AML-193 (cell line): ENCODE data around the gene BBC3.
A peak's percentile ranks its signal among the peaks of the same experiment; 100 is the strongest.
"Not testable (repeated sequence)": the region's sequence is repeated elsewhere in the genome, so short reads cannot be mapped to it uniquely, and the experiment has no call there.

ENCODE experiments used
- DNase-seq, 2 experiments: peaks; one replicate each; lab custom pipeline; 2025; lab: John Stamatoyannopoulos, UW

The BBC3 gene, protein sequence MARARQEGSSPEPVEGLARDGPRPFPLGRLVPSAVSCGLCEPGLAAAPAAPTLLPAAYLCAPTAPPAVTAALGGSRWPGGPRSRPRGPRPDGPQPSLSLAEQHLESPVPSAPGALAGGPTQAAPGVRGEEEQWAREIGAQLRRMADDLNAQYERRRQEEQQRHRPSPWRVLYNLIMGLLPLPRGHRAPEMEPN

DNA sequence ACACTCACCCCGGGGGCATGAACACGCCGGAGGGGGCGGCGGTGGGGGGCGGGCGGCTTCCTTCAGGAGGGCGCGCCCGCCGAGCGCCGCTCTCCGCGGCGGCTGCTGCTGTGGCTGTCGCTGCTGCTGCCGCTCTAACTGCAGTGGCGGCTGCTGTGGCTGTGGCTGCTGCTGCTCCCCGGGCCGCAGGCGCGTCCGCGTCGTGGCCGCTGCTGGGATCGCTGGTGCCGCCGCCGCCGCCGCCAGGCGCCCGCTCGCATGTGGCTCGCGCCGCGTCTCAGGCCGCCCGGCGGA is at the start of gene BBC3:
Gene BBC3, minus strand, starts transcription at position 279 of the 294 bp plus-strand sequence. CDS start 2,768 bp downstream, outside the sequence.
- no peak for DNase-seq

DNA sequence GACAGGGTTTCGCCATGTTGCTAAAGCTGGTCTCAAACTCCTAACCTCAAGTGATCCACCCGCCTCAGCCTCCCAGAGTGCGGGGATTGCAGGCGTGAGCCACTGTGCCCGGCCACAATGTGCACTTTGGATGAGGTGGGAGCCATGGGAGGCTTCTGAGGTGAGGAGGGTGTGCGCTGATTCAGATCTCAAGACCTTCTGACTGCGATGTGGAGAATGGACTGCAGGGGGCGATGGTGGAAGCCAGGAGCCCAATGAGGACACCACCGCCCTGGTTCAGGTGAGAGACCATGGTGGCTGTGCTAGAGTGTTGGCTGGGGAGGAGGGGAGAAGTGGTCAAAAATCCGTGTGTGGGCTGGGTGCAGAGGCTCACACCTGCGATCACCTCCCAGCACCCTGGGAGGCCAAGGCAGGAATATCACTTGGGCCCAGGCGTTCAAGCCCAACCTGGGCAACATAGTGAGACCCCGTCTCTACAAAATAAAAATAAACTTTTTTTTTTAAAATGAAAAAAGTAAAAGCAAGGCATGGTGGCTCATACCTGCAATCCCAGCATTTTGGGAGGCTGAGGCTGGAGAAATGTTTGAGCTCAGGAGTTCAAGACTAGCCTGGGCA is 49.3 kb upstream of the BBC3 start:
- DNase-seq: no peak

DNA sequence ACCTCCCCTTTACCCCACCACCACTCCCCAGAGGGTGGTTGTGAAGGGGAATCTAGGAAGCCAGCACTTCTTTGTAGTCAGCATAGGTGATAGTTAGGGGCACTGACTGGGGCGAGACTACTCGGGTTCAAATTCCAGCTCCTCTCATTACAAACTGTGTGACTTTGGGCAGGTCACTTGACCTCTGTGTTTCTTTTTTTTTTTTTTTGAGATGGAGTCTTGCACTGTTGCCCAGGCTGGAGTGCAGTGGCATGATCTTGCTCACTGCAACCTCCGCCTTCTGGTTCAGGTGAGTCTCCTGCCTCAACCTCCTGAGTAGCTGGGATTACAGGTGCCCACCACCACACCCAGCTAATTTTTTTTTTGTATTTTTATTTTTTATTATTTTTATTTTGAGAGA is 45.5 kb upstream of the BBC3 start:
- not testable (repeated sequence) for DNase-seq

DNA sequence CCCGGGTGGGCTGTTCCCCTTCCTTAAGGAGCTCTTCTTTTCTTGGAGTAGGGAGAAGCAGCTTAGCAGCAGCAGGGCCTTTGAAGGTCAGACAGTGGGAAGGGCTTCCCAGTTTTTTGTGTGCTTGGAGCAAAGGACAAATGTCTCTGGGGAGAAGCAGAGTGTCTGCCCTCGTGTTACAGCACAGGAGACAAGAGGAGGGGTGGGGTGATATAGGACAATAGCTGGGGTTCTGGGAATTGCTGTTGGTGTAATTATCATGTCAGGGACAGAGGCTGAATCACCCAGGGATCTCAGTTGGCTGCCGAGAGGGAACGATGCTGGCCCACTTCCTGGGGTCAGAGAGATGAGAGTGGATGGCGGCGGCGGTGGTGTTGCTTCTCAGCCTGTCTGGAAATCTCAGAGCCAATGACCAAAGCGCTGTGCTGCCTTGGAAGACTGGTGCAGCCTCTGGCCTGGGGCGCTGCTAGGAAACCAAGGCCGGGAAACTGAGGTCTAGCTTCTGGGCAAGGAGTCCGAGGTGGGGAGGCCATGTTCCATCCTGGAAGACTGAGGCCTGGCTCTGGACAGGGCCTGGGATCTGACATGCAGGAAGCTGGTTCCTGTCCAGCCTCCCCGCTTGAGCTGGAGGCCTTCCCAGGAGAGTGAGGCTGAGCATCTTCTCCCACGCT is 44.9 kb upstream of the BBC3 start:
- no peak for DNase-seq

DNA sequence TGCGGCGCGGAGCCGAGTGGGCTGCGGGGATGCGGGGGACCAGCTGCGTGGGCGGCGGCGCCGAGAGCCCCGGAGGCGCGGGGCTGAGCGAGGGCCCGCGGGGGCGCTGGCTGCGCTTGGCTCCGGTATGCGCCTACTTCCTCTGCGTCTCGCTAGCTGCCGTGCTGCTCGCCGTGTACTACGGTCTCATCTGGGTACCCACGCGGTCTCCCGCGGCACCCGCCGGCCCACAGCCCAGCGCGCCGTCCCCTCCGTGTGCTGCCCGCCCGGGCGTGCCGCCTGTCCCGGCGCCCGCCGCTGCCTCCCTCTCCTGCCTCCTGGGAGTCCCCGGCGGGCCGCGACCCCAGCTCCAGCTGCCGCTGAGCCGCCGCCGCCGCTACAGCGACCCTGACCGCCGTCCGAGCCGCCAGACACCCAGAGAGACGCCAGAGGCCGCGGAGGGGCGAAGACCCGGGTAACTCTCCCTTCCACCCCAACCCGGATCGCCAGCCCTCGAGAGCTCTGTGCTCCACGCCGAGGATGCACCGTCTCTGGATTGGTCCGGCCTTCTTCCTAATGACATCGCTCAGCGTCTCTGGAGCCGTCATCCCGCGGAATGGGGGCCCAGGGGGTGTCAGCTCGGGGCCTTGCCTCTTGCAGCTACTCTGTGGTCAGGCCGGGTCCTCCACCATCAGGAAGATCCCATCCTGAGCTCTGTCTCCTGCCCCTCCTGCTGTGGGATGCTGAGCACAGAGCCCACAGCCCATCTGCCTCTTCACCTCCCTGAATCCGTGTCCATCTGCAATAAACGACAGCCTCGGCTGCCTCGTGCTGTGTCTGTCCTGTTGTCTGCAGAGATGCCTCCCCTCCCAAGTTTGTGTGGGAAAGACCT is 44.1 kb upstream of the BBC3 start:
- DNase-seq: peak in 1 of 2 experiments; percentile 35

DNA sequence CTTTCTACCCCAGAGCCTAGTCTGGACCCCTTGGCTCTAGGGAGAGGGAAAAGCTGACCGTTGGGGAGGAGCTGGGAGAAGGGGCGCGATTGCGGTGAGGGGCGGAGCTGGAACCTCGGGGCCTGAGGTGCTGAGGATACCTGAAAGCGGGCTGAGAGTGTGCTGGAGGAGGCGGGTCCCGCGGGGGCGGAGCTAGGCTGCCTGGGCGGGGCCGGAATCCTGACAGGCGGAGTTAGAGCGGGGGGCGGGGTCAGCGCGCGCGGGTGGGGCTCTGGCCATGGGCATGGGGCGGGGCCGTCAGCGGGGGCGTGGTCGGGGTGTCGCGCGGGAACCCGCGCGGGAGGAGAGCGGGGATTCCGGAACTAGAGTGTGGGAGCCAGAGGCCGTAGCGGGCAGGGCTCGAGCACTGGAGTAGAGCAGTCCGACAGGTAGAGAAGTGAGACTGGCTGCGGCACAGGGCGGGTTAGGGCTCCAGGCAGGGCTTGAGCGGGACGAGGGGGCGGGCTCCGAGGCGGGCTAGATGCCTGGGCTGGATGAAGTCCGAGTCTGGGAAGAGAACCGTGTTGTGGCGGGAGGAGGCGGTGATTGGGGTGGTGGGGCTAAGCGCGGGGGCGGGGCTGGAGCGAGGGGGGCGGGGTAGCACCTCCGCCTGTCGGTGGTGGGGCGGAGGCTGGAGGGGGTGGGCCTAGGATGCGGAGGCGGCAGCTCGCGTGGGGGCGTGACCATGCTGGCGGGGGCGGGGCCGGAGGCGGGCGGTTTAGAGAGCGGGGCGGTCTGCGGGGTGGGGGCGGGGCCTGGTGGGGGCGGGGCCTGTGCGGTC is 43.3 kb upstream of the BBC3 start, which contains the start of gene INAFM1:
Gene INAFM1, plus strand, starts transcription at position 815 of the 820 bp plus-strand sequence. CDS start 35 bp downstream, outside the sequence.
- peak; percentile 69 to 80 for DNase-seq

DNA sequence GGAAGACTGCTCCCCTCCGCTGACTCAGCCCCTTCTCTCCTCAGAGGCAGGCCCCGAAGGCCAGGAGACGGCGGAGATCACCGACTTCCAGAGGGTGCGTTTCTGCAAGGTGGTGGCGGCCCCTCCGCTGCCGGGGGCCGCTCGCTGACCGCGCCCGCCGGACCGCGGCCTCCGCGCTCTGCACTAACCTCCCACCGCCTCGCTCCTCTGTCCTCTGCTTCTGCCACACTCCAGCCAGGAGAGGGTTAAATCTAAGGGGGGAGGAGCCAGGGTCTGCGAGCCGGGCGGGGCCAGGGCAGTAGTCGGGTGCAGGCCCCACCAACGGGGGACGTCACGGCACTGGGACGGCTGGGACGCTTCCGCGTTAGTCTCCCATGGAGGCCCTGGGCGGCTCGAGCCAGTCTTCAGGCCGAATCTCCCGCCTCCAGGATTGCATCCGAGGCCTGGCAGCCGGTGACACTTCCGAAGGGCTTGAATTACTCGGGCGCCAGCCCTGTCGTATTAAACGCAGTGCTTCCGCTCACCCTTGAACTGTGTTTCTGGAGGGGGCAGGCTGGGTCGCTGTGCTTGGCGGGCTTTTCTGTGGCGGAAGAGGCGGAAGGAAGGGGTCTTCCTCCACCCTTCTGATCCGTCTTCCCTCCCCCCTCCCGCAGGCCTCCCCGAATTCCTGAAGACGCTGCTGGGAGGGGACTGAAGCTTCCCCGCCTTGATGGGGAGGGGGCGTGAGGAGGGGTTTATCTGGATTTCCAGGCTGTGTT is 42.5 kb upstream of the BBC3 start:
- DNase-seq: peak; percentile 65 to 83

DNA sequence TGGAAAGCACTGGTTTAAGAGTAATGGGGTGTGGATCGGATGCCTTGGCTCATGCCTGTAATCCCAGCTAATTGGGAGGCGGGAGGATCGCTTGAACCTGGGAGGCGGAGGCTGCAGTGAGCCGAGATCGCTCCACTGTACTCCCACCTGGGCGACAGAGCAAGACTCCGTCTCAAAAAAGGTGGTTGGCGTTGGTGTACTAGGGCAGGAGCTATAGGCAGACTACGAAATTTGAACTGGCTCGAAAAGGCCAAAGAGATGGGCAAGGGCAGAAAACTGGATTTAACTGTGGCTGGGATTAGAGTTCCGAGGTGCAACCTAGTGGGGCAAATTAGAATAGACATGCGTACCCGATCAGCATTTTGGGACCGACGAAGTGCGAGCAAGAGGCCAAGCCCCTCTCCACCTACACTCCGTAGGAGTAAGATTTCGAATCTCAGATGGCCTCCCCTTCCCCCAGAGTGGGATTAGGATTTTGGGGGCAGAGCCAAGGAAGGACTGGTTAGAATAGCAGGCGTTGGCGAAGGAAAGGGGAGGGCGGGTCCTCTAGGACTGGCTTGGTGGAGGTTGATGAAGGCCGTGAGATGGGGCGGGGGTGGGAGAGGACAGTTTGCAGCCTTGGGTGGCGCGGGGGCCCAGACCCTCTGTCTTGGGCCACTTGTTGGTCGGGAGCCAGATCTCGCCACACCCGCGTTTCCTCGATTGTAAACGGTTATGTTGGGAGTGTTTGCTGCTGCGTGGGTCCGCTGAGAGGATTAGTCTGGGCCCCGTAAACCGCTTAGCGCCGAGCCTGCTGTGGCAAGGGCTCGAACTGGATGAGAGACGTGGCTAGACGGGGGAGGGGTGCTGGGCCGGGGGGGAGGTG is 41.7 kb upstream of the BBC3 start:
- no peak for DNase-seq

DNA sequence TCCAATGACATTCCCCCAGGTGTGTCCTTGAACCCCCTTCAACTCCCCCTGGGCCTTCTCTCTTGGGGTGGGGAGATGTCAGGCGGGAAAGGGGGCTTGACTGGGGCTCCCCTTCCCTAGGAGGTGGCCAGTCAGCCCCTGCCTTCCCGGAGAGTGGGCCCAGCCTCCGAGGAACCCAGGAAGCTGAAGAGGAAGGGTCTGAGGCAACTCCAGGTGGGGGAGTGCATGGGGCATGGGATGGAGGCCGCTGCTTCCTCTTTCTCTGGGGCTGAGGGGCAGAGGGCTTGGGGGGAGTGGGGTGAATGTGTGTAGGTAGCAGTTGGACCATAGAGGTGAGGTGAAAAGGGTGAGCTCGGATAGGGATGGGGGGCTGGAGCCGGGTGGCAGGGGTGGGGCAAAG is 41.0 kb upstream of the BBC3 start:
- DNase-seq: no peak

DNA sequence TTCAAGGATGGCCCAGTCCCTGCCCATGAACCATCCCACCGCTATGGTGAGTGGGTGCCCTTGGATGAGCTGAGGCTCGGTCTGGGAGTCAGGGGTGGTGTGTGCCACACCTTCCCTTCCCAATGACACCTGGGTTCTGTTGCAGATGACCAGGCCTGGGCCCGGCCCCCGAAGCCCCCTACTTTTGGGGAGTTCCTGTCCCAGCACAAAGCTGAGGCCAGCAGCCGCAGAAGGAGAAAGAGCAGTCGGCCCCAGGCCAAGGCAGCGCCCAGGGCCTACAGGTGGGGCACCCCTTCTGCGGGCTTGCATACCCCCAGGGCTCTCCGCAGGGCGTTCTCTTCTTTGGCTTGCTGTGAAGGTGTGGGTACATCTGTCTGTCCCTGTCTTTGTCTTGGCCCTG is 39.4 kb upstream of the BBC3 start:
- DNase-seq: no peak

DNA sequence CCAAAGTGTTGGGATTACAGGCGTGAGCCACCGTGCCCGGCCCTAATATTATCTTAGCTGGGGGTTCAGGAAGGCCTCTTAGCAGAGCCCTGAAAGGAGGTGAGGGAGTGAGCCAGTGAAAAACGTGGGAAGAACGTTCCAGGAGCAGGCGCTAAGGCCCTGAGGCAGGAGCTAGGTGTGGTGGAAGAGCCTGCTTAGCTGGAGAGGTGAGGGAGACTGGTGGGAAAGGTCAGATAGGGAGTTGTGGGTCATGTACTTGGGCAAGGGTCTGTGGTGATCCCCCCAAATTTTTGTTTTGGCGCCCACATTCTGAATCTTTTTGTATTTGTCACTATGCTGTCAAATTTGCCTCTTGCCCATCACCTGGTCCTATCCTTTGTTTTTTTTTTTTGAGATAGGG is 38.6 kb upstream of the BBC3 start:
- DNase-seq: no peak

DNA sequence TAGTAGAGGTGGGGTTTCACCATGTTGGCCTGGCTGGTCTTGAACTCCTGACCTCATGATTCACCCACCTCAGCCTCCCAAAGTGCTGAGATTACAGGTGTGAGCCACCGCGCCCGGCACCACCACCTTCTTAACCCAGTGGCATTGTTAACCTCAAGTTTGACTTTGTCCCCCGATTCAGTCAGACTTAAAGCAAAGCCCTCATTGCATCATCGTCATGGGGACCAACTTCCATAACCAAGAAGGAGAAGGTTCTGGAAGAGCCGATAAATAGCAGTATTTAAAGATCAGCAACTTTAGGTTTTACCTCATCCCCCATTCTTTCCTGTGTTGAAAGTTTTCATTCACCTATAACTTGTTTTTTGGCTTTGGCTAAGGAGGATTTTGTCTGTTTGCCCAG is 37.0 kb upstream of the BBC3 start:
- DNase-seq: no peak

DNA sequence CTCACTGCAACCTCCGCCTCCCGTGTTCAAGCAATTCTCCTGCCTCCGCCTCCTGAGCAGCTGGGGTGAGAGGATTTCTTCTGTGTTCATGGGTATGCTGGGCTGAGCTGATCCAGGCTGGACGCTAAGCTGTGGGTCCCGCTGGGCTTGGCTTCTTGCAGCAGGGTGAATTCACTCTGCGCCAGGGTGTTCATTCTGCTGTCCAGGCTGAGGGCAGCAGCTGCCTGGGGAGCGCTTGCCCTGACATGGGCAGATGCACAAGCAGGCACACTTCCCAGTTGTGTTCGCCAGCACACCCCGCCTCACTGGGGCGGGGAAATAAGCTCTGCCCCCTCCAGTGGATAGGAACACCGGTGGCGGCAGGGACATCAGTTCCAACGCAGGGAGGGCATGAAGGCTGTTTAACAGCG is 36.4 kb upstream of the BBC3 start:
- DNase-seq: no peak

DNA sequence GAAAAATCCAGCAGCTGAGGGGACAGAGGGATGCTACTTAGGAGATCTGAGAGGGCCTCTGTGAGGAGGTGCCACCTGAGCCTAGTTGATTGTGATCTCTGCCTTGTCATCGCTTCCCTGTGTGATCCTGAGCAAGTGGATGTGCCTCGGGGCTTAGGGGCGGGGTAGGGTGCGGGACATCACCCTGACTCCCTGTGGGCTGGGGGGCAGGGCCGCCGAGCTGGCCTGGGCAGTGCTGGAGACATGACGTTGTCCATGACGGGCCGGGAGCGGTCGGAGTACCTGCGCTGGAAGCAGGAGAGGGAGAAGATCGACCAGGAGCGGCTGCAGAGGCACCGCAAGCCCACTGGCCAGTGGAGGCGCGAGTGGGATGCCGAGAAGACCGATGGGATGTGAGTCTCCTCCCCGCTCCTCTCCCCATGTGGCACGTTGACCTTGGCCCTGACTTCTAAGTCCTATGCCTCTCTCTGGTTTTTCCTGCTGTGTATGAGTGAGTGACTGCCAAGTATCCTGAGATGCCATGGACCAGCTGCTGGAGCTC is 35.5 kb upstream of the BBC3 start:
- no peak for DNase-seq

DNA sequence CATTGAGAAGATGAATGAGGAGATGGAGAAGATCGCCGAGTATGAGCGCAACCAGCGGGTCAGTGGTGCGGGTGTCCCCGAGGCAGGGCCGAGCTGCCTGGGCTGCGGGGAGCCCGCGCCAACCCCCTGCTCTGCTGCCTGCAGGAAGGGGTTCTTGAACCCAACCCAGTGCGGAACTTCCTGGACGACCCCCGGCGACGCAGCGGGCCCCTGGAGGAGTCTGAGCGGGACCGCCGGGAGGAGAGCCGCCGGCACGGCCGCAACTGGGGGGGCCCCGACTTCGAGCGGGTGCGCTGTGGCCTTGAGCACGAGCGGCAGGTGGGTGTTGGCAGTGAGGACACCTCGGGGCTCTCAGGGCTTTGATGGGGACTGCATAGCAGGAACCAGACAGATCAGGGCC is 33.6 kb upstream of the BBC3 start:
- no peak for DNase-seq

DNA sequence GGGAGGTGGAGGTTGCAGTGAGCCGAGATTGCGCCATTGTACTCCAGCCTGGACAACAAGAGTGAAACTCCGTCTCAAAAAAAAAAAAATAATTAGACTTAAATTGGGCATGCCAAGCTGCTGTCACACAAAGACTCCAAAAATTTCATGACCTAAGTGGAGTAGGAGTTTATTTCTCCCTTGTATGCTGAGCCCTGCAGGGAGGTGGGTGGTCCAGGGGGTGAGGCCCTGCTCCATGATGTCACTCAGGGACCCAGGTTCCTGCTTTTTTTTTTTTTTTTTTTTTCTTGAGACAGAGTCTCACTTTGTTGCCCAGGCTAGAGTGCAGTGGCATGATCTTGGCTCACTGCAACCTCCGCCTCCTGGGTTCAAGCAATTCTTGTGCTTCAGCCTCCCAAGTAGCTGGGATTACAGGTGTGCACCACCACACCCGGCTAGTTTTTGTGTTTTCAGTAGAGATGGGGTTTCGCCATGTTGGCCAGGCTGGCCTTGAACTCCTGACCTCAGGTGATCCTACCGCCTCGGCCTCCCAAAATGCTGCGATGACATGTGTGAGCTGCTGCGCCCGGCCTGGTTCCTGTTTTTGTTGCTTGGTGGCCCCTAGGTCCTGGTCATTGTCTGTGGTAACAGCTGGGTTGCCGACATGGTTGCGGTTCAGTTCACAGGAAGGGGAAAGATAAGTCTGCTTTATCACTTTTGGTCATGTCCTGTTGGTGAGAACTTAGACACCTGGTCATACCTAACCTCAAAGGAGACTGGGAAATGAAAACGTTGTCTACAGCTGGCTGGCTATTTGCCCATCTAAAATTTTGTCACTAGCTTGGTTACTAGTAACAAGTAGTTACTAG is 31.2 kb upstream of the BBC3 start:
- not testable (repeated sequence) for DNase-seq

DNA sequence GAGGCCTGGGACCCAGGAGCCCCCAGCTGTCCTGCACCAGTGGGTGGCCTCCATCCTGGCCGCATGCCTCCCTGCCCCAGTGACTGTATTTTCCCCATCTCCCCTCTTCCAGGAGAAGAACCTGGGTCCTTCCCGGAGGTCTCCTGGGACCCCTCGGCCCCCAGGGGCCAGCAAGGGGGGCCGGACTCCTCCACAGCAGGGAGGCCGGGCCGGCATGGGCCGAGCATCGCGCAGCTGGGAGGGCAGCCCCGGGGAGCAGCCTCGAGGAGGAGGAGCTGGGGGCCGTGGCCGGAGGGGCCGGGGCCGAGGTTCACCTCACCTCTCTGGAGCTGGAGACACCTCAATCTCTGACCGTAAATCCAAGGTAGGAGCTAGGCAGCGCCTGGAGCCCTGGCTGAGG is 29.5 kb upstream of the BBC3 start:
- DNase-seq: no peak

DNA sequence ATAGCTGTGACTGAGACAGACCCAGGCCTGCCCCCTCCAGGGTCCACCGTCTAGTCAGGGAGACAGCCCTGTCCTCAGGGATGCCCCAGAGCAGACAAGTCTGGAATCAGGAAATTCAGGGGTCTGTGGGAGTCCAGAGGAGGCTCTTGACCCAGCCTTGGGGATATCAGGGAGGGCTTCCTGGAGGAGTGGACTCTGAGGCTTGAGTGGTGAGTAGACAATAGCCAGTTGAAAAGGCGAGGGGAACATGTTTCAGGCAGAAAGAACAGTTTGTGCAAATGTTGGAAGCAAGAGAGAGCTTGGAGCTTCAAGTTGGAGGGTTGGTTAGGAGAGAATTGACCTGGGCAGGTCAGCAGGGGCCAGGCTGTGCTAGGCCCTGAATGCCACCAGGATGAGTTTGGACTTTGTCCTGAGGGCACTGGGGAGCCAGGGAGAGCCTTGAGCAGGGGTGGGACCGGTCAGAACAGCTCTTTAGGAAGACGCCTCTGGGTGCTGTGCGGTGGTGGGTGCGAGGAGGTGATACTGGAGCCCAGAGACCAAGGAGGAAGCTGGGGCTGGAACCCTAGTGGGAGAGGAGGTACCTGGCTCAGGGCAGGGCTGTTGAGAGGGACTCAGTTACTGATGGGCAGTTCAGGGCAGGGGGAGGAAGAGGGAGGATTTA is 28.0 kb upstream of the BBC3 start:
- no peak for DNase-seq
